HCT116 (cell line): ENCODE data around the gene ERC2.

Source experiments
- CTCF ChIP-seq, 3 experiments: fragments of 200-600 bp in 1 of 3; sonication (generic) in 1 of 3; IDR thresholded peaks in 2 of 3; conservative IDR thresholded peaks in 1 of 3; 2 replicates each; pipeline ENCODE4 v1.5.1; 2012 to 2017; ENCODE audit warnings: low read depth in 2 of 3, low read length in 2 of 3, antibody characterized with exemption in 1 of 3, borderline replicate concordance in 1 of 3, control low read depth in 1 of 3, mild to moderate bottlenecking in 1 of 3, mixed read lengths in 1 of 3, mixed run types in 1 of 3, moderate library complexity in 1 of 3; ENCODE audit not compliant: insufficient read depth in 1 of 3
- EZH2 ChIP-seq: fragments of 200-600 bp; sonication (generic); IDR thresholded peaks from 2 replicates; pipeline ENCODE4 v1.6.1; 2017; ENCODE audit warnings: antibody characterized with exemption, mixed run types
- JUND ChIP-seq: IDR thresholded peaks from 2 replicates; pipeline ENCODE4 v1.6.1; 2012

DNA sequence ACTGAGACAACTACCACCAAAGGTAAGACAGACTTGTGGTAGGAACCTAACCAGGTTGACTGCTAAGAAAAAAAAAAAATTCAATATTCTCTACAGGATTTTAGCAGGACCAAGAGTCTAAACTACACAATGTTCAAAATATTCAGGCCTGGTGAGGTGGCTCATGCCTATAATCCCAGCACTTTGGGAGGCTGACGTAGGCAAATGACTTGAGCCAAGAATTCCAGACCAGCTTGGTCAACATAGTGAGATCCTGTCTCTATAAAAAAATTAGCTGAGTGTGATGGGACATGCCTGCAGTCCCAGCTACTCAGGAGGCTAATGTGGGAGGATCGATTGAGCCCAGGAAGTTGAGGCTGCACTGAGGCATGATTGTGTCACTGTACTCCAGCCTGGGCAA is 639.6 kb downstream of the ERC2 start:
- TF ChIP-seq JUND, result no peak
- no peak for TF ChIP-seq CTCF (IDR thresholded peaks at IDR 0.05 in 2 of 3, conservative IDR thresholded peaks at IDR 0.05 in 1 of 3; ENCODE audit: borderline replicate concordance in 1 of 3, insufficient read depth in 1 of 3, low read depth in 2 of 3, low read length in 2 of 3)
- TF ChIP-seq EZH2, result no peak
